Measurements from ENCODE around the gene B3GAT1. TPM values are rescaled to one million over a fixed set of nuclear protein-coding genes. Genes with fewer than 3 reads are reported as not detected.

The B3GAT1 gene
- polyA plus RNA-seq, 1 donor from 2014 or later = 28.2 TPM

DNA sequence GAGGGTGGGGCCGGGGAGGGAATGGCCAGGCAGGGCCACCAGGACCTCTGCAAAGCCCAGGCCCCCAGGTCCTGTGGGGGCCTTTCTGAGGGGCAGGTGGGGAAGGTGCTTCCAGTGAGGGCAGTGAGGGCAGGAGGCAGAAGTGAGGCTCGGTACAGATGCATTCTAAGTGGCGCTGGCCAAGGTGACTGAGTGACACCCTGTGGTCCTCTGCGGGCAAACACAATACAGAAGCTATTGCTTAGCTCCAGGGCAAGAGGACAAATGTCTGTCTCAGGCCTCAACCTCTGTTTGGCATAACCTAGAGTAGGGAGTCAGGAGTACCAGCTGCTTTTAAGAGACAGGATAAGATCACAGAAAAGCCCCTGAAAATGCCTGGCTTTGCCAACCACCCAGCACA lies 31.3 kb downstream of the B3GAT1 start:
- H3K79me2 ChIP-seq (replicated peaks; ENCODE audit: insufficient read depth, low read length) = no peaks in the 10 kb centered on the region
- no peak for TF ChIP-seq REST (IDR thresholded peaks at IDR 0.05; ENCODE audit: borderline replicate concordance)
- TF ChIP-seq POLR2AphosphoS5 (IDR thresholded peaks at IDR 0.05) = no peak
- no peak for TF ChIP-seq TAF1 (IDR thresholded peaks at IDR 0.05; ENCODE audit: low read depth)
- no peak for TF ChIP-seq EZH2 (IDR thresholded peaks at IDR 0.05; ENCODE audit: borderline replicate concordance, insufficient read depth, low read length, poor library complexity, severe bottlenecking)
- no peak for TF ChIP-seq EP300 (conservative IDR thresholded peaks at IDR 0.05; ENCODE audit: poor library complexity, severe bottlenecking)
- no peak for TF ChIP-seq RAD21 (conservative IDR thresholded peaks at IDR 0.05)
- TF ChIP-seq, protein P1, sequence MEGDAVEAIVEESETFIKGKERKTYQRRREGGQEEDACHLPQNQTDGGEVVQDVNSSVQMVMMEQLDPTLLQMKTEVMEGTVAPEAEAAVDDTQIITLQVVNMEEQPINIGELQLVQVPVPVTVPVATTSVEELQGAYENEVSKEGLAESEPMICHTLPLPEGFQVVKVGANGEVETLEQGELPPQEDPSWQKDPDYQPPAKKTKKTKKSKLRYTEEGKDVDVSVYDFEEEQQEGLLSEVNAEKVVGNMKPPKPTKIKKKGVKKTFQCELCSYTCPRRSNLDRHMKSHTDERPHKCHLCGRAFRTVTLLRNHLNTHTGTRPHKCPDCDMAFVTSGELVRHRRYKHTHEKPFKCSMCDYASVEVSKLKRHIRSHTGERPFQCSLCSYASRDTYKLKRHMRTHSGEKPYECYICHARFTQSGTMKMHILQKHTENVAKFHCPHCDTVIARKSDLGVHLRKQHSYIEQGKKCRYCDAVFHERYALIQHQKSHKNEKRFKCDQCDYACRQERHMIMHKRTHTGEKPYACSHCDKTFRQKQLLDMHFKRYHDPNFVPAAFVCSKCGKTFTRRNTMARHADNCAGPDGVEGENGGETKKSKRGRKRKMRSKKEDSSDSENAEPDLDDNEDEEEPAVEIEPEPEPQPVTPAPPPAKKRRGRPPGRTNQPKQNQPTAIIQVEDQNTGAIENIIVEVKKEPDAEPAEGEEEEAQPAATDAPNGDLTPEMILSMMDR (IDR thresholded peaks at IDR 0.05; ENCODE audit: poor library complexity, severe bottlenecking) = no peak
- TF ChIP-seq MXI1 (conservative IDR thresholded peaks at IDR 0.05; ENCODE audit: poor library complexity, severe bottlenecking) = no peak
- TF ChIP-seq SMC3 (conservative IDR thresholded peaks at IDR 0.05; ENCODE audit: poor library complexity) = no peak
- H3K4me2 ChIP-seq (ENCODE audit: low read length) = no peak overlapping the region
- no peaks in the 10 kb centered on the region for H4K20me1 ChIP-seq (ENCODE audit: insufficient read depth)
- no peaks in the 10 kb centered on the region for H3K27me3 ChIP-seq (ENCODE audit: insufficient read depth, low read depth, low read length)
- H3K9me3 ChIP-seq (ENCODE audit: low read length) = no peaks in the 10 kb centered on the region
- H3F3A ChIP-seq (ENCODE audit: insufficient read depth, low read length, poor library complexity, severe bottlenecking) = no peaks in the 10 kb centered on the region
- H2AFZ ChIP-seq (ENCODE audit: low read depth, low read length) = no peak overlapping the region
- H3K9me2 ChIP-seq (ENCODE audit: insufficient read depth, low read length) = no peaks in the 10 kb centered on the region
- no peak overlapping the region for H3K4me3 ChIP-seq (ENCODE audit: low read length)
- no peaks in the 10 kb centered on the region for H3K36me3 ChIP-seq (ENCODE audit: insufficient read depth, low read length)
- no peak overlapping the region for H3K9ac ChIP-seq (ENCODE audit: low read length)
- no peak overlapping the region for H3K27ac ChIP-seq (ENCODE audit: low read length)

DNA sequence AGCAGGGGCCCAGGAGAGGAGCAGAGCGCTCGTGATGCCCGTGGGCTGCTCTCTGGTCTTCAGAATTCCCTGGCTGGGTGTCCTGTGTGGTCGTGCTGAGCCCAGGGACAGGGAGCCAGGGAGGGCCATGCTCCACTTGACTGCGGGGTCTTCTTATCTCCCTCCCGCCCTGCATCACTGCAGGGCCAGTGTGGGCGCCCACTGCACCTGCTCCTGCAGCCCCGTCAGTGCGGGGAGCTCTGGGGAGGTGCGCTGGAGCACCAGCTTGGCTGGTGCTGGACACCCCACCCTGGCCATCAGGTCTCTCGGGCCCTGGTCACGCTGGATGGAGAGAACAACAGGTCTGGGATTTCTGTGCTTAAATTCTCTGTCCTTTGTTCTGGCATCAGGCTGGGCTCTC lies 31.8 kb downstream of the B3GAT1 start:
- Histone ChIP-seq H3K27ac (ENCODE audit: low read length) (no peak overlapping the region), H3K9ac (ENCODE audit: low read length) (no peak overlapping the region), H3F3A (ENCODE audit: insufficient read depth, low read length, poor library complexity, severe bottlenecking) (no peaks in the 10 kb centered on the region), H3K9me3 (ENCODE audit: low read length) (no peaks in the 10 kb centered on the region), H3K4me2 (ENCODE audit: low read length) (no peak overlapping the region), H4K20me1 (ENCODE audit: insufficient read depth) (no peaks in the 10 kb centered on the region), H3K79me2 (replicated peaks; ENCODE audit: insufficient read depth, low read length) (no peaks in the 10 kb centered on the region), H3K36me3 (ENCODE audit: insufficient read depth, low read length) (no peaks in the 10 kb centered on the region), H3K4me3 (ENCODE audit: low read length) (no peak overlapping the region), H3K27me3 (ENCODE audit: insufficient read depth, low read depth, low read length) (no peaks in the 10 kb centered on the region), H2AFZ (ENCODE audit: low read depth, low read length) (no peak overlapping the region), H3K9me2 (ENCODE audit: insufficient read depth, low read length) (no peaks in the 10 kb centered on the region)
- TF ChIP-seq EP300 (conservative IDR thresholded peaks at IDR 0.05; ENCODE audit: poor library complexity, severe bottlenecking) = no peak
- no peak for TF ChIP-seq POLR2AphosphoS5 (IDR thresholded peaks at IDR 0.05)
- TF ChIP-seq EZH2 (IDR thresholded peaks at IDR 0.05; ENCODE audit: borderline replicate concordance, insufficient read depth, low read length, poor library complexity, severe bottlenecking) = no peak
- TF ChIP-seq, protein P1 (IDR thresholded peaks at IDR 0.05; ENCODE audit: poor library complexity, severe bottlenecking) = no peak
- no peak for TF ChIP-seq REST (IDR thresholded peaks at IDR 0.05; ENCODE audit: borderline replicate concordance)
- no peak for TF ChIP-seq MXI1 (conservative IDR thresholded peaks at IDR 0.05; ENCODE audit: poor library complexity, severe bottlenecking)
- TF ChIP-seq TAF1 (IDR thresholded peaks at IDR 0.05; ENCODE audit: low read depth) = no peak
- no peak for TF ChIP-seq RAD21 (conservative IDR thresholded peaks at IDR 0.05)
- TF ChIP-seq SMC3 (conservative IDR thresholded peaks at IDR 0.05; ENCODE audit: poor library complexity) = no peak
